NB4 (cell line): ENCODE data around the gene INPP5A.

Experiments used
- MAX ChIP-seq: IDR thresholded peaks from 2 replicates; pipeline ENCODE4 v1.6.1; 2011; ENCODE audit warnings: low read depth, low read length
- MYC ChIP-seq: IDR thresholded peaks from 2 replicates; pipeline ENCODE4 v1.6.1; 2011; ENCODE audit warnings: low read depth, low read length
- POLR2A ChIP-seq: IDR thresholded peaks from 2 replicates; pipeline ENCODE4 v1.6.1; 2011; ENCODE audit warnings: mild to moderate bottlenecking; ENCODE audit not compliant: insufficient read length; ENCODE audit errors: extremely low read depth
- TF ChIP-seq, protein P1 (sequence below): IDR thresholded peaks from one replicate; pipeline ENCODE4 v1.5.1; 2012; ENCODE audit warnings: low read depth, low read length

DNA sequence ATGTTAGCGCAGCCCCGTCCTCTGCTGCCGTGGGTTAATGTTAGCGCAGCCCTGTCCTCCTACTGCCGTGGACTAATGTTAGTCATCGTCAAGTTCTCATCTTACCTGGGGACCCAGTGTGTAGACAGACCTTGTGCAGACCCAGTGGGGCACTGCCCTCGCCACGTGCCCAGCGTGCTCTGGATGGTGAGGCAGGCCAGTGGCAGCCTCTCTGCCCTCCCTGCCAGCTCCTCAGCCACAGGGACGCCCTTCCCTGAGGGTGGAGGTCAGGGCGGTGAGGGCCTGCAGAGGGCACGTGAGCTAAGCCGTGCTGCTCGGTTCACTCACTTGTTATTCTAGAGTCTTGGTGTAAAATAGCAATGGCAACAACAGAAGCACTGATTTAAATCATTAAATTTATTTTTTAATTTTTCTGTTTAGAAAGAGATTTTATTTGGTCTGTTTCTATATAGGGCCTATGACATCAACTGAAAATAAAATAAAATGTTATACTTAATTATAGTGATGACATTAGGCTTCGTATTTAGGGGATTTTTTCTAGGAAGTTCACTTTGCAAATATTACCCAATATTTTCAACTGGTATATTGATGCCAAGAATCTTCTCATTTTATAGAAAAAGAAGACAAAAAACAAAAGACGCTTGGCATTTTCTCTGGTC, 199.9 kb downstream of the INPP5A start:
- TF ChIP-seq, protein P1, sequence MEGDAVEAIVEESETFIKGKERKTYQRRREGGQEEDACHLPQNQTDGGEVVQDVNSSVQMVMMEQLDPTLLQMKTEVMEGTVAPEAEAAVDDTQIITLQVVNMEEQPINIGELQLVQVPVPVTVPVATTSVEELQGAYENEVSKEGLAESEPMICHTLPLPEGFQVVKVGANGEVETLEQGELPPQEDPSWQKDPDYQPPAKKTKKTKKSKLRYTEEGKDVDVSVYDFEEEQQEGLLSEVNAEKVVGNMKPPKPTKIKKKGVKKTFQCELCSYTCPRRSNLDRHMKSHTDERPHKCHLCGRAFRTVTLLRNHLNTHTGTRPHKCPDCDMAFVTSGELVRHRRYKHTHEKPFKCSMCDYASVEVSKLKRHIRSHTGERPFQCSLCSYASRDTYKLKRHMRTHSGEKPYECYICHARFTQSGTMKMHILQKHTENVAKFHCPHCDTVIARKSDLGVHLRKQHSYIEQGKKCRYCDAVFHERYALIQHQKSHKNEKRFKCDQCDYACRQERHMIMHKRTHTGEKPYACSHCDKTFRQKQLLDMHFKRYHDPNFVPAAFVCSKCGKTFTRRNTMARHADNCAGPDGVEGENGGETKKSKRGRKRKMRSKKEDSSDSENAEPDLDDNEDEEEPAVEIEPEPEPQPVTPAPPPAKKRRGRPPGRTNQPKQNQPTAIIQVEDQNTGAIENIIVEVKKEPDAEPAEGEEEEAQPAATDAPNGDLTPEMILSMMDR: no peak
- TF ChIP-seq MYC (no peak), POLR2A (no peak), MAX (no peak)
